C1 segment of cervical spinal cord (tissue), 14 donors: ENCODE results near the gene ZNF768.
"Not testable (repeated sequence)": the region's sequence is repeated elsewhere in the genome, so short reads cannot be mapped to it uniquely, and the experiment has no call there.

Experiments used
- DNase-seq, 14 donors: peaks; one replicate each; lab custom pipeline; 2025; lab: John Stamatoyannopoulos, UW

ZNF768 gene

DNA sequence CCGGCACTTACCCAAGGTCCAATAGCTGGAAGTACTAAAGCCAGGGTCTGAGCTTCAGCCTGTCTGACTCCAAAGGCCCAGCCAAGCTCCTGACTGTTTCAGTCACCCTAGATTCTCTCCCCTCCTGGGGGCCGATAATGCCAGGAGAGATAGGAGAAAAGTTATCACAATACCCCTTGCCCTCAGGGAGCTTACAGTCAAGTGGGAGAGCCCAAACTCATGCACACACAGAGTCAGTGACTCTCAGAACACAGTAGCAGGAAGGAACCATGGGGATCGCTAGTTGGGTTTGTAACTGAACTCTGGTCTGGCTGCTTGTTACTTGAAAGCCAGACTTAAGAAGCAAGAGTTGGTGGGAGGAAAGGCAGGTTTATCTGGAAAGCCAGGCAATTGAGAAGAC lies 14.9 kb downstream of the ZNF768 start:
- DNase-seq: no peak

DNA sequence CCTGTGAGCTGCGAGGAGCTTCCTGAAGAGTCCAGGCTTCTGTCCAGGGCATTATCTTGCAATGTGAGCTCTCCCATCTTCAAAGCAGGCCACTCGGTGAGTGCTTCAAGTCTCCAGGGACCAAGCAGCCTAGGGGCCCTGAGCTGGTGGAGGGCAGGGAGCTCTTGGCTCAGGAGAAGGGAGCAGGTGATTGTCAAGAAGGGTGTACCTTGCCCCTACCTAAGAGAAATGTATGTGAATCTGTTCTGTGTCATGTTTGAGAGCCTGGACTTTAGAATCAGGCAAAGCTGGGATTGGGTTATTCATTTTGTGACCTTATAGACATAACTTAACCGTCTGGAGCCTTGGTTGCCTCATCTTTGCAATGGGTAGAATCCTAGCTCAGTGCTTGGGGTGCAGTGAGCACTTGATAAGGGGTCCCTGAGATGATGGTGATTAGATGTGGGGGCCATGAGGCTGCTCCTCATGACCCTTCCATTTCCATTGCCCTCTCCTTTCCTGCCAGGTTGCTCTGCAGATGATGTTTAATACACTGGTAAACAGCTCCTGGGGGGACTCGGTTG lies 15.9 kb downstream of the ZNF768 start:
- no peak for DNase-seq

DNA sequence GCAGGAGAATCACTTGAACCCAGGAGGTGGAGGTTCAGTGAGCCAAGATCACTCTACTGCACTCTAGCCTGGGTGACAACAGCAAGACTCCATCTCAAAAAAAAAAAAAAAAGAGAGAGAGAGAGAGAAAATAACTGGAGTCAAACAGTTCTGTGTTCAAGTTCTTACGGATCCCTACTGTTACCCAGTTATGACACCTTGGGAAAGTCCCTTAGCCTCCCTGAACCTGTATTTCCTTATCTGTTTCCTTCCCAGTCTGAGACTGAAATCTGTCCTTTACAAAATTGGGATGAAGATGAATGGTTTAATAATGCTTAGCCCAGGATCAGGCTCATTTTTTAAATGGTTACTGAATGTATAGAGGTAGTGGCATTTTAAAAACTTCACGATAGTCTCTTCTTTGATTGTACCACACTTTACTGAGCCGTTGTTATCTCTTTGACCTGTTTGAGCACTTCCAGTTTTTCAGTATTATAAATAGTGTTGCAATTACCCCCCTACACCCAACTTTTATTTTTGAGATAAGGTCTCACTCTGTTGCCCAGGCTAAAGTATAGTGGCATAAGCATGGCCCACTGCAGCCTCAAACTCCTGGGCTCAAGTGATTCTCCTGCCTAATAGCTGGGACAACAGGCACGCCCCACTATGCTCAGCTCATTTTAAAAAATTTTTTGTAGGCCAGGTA lies 17.1 kb downstream of the ZNF768 start:
- no peak for DNase-seq

DNA sequence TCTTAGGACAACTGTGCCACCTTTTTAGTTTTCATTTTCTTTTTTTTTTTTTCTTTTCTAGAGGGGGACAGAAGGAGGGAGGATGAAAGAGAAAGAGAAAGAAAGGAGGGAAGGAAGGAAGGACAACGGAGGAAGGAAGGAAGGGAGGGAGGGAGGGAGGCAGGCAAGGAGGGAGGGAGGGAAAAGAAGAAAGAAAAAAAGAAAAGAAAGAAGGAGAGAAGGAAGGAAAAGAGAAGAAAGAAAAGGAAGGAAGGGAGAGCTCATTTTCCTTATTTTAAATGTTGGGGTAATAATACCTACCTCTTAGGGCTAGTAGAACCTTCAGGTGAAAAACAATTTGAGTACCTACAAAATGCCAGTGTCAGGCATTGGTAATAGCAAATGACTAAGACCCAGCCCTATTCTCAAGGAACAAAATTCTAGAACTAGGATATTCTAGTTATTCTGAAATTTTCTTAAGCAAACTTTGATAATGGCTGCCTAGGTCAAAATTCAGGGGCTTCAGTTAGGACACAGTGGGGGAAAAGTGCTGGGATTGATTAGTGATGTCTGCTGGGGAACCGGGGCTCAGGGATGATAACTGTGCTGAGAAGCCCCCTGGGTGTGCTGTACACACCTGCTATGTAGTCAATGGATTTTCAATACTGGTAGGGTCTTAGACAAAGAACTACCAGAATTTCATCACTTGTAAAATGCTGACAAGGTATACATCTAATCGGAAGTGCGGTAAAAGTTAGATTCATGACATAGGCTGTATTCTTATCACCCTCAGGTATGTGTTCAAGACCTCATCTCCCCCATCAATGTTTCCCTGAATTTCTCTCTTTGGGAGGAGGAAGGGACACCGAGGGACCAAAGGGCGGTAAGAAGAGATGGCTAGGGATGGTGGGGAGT lies 22.7 kb downstream of the ZNF768 start:
- DNase-seq: no peak

DNA sequence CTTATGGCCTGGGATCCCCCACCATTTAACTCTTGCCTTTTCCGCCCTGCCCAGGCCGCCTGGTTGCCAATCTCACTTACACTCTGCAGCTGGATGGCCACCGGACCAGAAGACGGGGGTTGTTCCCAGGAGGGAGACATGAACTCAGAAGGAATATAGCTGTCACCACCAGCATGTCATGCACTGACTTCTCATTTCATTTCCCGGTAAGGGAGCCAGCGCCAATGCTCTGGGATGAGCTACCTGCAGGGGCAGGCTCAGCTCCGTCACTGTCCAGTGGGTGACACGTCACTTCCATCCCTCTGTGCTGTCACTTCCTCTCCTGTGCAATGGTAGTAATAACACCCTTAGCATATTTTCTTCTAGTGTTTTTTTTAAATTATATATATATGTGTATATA lies 27.1 kb downstream of the ZNF768 start:
- peak in 1 of 14 donors; percentile 7 for DNase-seq

DNA sequence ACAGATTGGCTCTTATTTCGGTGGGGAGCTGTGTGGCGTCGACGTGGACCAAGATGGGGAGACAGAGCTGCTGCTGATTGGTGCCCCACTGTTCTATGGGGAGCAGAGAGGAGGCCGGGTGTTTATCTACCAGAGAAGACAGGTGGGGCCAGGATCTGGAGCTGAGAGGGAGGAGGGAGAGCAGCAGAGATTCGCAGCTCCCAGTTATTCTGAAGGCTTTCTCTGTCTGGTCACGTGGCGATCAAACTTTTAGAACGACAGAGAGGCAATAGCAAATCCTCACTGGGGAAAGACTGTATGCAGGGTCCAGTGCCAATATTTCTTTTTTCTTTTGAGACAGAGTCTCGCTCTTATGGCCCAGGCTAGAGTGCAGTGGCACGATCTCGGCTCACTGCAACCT lies 31.7 kb downstream of the ZNF768 start:
- DNase-seq: no peak

DNA sequence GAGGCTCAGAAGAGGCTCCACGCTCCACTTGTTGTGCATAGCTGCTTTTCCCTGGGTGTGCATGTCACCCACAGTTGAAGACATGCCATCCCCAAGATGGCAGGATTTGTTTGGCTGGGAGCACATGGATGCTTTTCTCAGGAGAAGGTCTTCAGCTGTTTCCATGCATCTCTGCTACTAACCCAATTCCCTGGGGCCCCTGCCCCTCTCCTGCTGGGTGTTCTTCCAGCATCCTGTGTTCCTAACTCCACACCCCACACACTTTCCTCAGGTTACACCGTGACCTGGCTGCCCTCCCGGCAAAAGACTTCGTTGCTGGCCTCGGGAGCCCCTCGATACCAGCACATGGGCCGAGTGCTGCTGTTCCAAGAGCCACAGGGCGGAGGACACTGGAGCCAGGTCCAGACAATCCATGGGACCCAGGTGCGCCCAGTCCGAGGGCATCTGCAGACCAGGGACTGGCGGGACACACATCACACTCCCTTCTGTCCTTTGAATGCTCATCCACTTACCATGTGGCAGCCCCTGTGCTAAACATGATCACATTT lies 32.4 kb downstream of the ZNF768 start:
- DNase-seq: no peak

DNA sequence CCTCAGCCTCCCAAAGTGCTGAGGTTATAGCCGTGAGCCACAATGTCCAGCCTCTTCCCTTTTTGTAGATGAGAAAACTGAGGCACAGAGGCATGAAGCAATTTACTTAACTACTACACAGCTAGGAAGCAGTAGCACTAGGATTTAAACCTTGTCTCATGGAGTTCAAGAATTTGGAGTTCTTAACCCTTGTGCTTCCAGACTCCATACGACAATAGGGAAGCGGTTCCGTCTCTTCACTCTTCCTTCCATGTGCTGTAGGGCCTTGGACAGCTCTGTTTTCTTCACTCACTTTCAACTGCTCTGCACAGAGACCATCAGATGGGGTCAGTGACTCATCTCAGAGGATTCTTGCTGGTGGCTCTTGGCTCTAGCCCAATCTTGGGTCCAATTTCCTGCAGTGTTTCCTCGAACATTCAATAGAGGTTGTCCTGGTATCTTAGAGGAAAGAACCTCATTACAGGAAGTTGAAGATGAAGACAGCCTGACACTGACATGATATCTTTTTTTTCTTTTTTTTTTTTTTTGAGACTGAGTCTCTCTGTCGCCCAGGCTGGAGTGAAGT lies 34.5 kb downstream of the ZNF768 start:
- no peak for DNase-seq

DNA sequence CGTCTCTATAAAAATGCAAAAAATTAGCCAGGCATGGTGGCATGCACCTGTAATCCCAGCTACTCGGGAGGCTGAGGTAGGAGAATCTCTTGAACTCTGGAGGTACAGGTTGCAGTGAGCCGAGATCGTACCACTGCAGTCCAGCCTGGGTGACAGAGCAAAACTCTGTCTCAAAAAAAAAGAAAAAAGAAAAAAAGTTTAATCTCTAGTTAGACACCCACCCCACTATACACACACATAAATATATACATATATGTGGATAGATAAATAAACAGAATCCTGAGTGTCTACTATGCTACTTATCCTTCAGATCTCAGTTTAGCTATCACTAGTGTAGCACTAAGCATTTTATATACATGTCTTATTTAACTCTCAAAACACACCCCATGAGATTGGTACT lies 35.1 kb downstream of the ZNF768 start:
- no peak for DNase-seq

DNA sequence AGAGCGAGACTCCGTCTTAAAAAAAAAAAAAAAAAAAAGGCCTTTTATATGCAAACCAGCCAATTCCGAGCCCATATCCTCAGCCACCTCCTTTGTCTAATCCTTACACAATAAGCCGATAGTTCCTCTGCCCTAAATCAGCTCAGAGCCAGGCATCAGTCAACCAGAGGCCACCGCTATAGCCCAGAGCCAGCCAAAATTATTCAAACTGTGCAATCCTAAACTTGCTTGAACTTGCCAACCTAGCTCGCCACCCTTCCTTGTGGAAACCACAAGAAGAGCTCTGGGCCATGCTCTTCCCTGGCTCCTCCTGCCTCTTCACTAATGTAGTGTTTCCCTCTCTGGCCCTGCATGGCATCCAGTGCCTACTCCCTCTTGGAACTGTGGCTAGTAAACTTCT lies 36.2 kb downstream of the ZNF768 start:
- DNase-seq: no peak

DNA sequence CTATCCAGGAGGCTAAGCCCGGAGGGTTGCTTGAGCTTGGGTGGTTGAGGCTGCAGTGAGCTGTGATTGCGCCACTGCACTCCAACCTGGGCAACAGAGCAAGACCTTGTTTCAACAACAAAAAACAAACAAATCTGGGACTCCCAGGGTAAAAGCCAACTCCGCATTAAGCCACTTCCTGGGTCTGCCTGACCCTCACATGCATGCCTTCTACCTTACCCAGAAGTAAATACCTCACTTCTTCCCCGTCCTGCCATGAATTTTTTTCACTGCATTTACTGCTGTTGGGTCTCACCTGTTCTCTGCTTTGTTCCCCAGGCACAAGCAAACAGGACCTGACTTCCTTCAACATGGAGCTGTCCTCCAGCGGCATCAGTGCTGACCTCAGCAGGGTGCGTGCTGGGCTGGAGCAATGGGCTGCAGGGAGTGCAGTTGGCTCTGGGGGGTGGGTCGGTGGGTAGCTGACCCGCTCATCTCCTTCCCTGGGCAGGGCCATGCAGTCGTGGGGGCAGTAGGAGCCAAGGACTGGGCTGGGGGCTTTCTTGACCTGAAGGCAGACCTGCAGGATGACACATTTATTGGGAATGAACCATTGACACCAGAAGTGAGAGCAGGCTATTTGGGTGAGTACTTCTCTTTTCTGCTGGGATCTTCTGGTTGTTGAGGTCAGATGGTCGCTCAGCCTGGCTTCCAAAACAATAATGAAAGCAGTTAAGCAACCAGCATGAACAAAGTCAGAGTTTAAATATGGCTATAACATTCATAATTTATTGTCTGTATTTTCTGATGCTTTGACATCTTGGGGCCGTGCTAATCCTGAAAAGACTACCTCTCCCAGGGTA lies 37.4 kb downstream of the ZNF768 start:
- DNase-seq: no peak

DNA sequence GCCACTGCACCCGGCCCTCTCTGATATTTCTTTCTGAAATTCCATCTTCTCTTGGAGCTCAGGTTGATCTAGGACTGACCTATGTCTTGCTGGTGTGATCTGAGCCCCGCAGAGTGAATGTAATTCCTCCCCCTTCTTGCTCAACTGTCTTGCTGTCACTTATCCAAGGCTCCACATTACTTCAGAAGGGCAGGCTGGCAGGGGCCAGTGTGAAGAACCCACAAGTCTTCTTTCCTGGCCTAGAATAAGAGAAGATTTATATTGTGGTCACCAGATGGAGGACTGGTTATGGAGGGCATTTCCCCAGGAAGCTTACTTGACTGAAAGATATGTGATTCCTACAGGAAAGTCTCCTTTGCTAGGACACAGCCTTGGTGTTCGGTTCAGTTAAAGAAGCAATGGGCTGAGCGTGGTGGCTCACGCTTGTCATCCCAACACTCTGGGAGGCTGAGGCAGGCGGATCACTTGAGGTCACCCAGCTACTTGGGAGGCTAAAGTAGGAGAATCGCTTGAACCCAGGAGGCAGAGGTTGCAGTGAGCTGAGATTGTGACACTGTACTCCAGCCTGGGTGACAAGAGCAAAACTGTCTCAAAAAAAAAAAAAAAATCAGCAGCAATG lies 40.4 kb downstream of the ZNF768 start:
- no peak for DNase-seq

DNA sequence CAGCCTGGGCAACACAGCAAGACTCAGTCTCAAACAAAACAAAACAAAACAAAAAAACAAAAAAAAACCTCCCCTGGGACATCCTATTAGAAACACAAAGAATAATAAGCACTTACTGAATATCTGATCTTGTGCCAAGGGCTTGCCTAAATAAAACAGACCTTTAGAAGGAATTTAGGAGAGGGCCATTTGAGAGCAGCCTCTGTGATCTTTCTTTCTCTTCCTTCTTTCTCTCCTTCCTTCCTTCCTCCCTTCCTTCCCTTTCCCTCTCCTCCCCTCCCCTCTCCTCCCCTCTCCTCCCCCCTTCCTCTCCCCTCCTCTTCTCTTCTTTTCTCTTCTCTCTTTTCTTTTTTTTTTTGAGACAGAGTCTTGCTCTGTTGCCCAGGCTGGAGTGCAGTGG lies 41.5 kb downstream of the ZNF768 start:
- no peak for DNase-seq

DNA sequence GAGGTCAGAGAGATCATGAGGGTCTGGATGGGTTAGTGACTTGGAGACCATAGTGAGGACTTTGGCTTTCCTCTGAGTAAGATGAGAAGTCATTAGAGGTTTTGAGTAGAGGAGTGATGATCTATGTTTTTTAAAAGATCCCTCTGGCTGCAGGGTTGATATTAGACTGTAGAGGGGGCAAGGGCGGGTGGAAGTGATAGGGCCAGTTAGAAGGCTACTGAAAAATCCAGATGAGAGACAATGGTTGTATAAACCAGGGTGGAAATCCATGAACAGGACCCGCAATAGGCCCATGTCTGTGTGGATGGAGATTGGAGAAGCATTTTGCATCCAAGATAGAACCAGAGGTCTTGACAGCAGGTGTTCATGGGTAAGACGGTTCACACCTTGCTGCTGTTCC lies 44.0 kb downstream of the ZNF768 start:
- no peak for DNase-seq

DNA sequence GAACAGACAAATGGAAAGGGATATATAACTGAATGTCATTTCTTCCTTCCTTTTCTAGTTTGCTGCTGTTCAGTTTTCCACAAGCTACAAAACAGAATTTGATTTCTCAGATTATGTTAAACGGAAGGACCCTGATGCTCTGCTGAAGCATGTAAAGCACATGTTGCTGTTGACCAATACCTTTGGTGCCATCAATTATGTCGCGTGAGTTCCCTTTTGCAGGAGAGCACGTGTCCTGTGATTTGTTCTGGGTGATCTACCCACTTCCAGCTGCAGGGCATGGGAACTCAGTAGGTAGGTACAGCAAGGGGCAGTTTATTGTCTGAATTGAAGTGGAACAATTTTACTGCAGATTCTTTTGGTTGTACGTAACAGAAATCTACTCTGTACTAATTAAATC lies 45.0 kb downstream of the ZNF768 start:
- no peak for DNase-seq

DNA sequence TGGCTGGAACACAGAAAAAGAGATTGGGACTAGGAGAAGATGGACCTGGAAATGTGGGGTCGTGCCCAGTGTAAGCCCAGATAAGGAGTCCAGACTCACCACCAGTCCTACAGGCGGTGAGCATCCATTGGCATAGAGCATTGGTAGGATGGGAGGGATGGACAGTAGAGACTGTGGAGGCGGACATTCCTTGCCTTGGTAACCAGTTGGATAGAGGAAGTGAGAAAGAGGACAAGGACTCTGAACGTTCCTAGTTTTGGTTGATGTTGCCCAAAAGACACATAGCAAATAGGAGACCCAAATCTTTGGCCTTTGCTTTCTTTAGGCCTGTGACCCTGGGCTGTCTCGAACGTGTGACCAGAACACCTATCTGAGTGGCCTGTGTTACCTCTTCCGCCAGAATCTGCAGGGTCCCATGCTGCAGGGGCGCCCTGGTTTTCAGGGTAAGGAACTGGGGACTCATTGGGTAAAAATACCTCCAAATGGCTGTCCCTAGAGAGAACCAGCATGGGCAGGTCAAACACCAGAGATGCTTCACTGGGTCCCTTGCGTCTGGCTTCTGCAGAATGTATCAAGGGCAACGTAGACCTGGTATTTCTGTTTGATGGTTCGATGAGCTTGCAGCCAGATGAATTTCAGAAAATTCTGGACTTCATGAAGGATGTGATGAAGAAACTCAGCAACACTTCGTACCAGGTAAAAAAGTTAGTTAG lies 47.4 kb downstream of the ZNF768 start:
- no peak for DNase-seq

DNA sequence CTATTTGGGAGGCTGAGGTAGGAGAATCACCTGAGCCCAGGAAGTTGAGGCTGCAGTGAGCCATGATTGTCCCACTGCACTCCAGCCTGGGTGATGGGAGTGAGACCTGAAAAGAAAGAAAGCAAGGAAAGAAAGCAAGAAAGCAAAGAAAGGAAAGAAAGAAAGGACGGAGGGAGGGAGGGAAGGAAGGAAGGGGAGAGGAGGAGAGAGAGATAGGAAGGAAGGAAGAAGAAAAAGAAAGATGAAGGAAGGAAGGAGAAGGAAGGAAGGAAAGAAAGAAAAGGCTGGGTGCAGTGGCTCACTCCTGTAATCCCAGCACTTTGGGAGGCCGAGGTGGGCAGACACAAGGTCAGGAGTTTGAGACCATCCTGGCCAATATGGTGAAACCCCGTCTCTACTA lies 48.6 kb downstream of the ZNF768 start:
- not testable (repeated sequence) for DNase-seq

DNA sequence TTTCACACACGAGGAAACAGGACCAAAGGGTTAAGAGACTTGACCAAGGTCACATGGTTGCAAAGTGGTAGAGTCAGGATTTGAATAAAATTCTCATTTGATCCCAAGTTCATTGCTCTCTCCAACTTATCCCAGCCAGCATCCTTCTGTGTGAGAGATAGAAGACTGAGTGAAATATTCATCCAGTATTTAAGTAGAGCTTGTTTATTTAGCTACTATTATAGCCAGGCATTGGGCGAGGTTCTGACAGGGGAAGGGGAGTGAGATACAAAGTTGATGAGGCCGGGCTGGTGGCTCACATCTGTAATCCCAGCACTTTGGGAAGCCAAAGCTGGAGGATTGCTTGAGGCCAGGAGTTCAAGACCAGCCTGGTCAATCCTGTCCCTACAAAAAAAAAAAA lies 49.4 kb downstream of the ZNF768 start:
- DNase-seq: no peak

DNA sequence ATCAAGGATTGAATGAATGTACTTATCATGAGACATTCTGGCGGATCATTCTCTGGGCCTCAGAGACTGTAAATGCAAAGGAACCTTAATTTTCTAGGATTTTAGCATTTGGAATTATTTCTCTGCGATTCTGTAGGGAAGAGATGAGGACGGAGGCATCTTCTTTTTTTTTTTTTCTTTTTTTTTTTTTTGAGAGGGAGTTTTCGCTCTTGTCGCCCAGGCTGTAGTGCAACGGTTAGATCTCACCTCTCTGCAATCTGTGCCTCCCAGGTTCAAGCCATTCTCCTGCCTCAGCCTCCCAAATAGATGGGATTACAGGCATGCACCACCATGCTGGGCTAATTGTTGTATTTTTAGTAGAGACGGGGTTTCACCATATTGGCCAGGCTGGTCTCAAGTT lies 51.7 kb downstream of the ZNF768 start:
- DNase-seq: no peak

DNA sequence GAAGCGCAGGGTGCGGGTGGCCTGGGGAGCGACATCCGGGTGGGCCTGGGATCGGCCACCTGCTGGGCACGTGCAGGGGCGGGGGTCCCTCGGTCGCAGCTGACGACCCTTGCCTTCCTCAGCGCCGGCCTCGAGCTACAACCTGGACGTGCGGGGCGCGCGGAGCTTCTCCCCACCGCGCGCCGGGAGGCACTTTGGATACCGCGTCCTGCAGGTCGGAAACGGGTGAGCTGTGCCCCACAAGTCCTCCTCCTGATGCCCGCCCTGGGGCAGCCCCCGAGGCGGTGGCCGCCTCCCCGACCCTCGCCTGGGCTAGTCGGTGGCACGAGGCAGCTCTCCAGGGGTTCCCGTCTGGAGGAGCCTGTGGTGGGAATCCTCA lies 52.3 kb downstream of the ZNF768 start:
- no peak for DNase-seq
